BE2C (cell line): ENCODE data around the gene RNF17.

Source experiments
- DNase-seq: peaks from one replicate; pipeline ENCODE4 v3.0.0-alpha.2; 2020
- H3K27me3 ChIP-seq: fragments of 250-450 bp; sonication (Bioruptor Pico); 2 replicates; pipeline ENCODE4 v1.5.1; 2020; ENCODE audit warnings: mild to moderate bottlenecking
- H3K36me3 ChIP-seq: fragments of 250-450 bp; sonication (Bioruptor Pico); 2 replicates; pipeline ENCODE4 v1.5.1; 2020; ENCODE audit warnings: mild to moderate bottlenecking
- H3K4me1 ChIP-seq: fragments of 250-450 bp; sonication (Bioruptor Pico); 2 replicates; pipeline ENCODE4 v1.5.1; 2020
- H3K4me3 ChIP-seq: 2 replicates; pipeline ENCODE4 v1.5.1; 2011; ENCODE audit warnings: low read depth, low read length
- H3K9me3 ChIP-seq: fragments of 250-450 bp; sonication (Bioruptor Pico); 2 replicates; pipeline ENCODE4 v1.5.1; 2020
- TF ChIP-seq, protein P1 (sequence below): IDR thresholded peaks from 2 replicates; pipeline ENCODE4 v1.5.1; 2012; ENCODE audit warnings: mild to moderate bottlenecking, low read depth, low read length

The RNF17 gene

GRCh38 chr13:24860770-24861169 is 96.8 kb downstream of the RNF17 start:
- no peak overlapping the region for H3K4me3 ChIP-seq
- TF ChIP-seq, protein P1, sequence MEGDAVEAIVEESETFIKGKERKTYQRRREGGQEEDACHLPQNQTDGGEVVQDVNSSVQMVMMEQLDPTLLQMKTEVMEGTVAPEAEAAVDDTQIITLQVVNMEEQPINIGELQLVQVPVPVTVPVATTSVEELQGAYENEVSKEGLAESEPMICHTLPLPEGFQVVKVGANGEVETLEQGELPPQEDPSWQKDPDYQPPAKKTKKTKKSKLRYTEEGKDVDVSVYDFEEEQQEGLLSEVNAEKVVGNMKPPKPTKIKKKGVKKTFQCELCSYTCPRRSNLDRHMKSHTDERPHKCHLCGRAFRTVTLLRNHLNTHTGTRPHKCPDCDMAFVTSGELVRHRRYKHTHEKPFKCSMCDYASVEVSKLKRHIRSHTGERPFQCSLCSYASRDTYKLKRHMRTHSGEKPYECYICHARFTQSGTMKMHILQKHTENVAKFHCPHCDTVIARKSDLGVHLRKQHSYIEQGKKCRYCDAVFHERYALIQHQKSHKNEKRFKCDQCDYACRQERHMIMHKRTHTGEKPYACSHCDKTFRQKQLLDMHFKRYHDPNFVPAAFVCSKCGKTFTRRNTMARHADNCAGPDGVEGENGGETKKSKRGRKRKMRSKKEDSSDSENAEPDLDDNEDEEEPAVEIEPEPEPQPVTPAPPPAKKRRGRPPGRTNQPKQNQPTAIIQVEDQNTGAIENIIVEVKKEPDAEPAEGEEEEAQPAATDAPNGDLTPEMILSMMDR: no peak
- H3K9me3 ChIP-seq: no peaks in the 10 kb centered on the region
- peaks cover 14% of the 10 kb centered on the region for H3K27me3 ChIP-seq
- no peaks in the 10 kb centered on the region for H3K4me1 ChIP-seq
- H3K36me3 ChIP-seq: no peaks in the 10 kb centered on the region
- DNase-seq: no peak

DNA sequence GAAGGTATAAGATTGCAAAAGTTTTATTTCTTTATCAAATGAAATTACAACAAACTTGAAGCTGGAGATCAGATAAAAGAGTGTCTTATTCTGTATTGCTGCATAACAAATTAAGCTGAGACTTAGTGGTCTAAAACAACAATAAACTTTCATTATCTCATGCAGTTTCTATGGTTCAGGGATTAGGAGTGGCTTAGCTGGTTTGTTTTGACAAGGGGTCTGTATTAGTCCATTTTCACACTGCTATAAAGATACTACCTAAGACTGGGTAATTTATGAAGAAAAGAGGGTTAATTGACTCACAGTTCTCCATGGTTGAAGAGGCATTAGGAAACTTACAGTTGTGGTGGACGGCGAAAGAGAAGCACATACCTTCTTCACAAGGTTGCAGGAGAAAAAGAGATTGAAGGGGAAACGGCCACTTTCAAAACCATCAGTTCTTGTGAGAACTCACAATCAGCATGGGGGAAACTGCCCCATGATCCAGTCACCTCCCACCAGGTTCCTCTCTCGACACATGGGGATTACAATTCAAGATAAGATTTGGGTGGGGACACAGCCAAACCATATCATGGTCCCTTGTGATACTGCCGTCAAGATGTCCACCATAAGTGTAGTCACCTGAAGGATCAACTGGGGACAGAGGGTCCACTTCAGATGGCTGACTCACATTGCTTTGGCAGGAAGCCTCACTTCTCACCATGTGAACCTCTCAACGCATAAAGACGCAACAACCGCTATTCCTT is 97.8 kb downstream of the RNF17 start:
- no peak for DNase-seq
- no peaks in the 10 kb centered on the region for H3K36me3 ChIP-seq
- TF ChIP-seq, protein P1: no peak

DNA sequence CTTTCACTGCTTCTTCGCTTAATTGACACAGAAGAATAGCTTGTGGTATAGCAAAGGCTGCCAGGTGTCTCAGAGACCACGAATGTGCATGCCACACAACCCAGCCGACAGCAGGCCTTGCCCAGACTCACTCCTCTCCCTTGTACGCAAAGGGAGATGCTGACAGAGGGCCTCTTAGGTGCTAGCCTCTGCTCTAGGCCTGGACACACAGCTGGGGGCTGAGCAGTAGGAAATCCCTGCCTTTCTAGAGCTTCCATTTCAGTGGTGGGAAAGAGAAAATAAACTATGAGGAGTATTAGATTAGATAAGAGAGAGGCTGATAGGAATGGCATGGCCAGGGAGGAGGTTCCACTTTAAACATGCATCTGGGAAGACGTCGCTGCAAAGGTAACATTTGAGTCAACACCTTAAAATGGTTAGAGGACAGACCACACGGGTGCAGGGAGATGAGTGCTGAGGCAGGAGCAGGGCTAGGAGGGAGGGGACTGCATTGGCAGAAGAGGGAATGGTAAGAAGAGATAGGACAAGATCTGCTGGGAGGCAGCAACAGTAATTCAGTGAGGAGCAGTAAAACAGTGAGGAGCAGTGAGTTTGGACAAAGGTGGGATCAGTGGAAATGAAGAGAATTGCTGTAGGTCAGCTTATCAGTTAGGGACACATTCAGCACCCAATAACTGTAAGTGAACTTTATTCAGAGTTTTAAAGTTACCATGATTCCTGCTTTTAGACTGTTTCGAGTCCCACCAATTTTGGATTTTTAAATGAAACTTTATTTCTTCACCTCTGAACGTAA is 100.0 kb downstream of the RNF17 start:
- Histone ChIP-seq H3K9me3 (no peaks in the 10 kb centered on the region), H3K36me3 (no peaks in the 10 kb centered on the region), H3K4me1 (no peaks in the 10 kb centered on the region), H3K27me3 (peaks cover 7% of the 10 kb centered on the region), H3K4me3 (no peak overlapping the region)
- DNase-seq: no peak
- TF ChIP-seq, protein P1: no peak

More for the DNA sequence above, 97.8 kb downstream of the RNF17 start:
- no peaks in the 10 kb centered on the region for H3K4me1 ChIP-seq
- H3K4me3 ChIP-seq: no peak overlapping the region
- no peaks in the 10 kb centered on the region for H3K9me3 ChIP-seq
- peaks cover 13% of the 10 kb centered on the region for H3K27me3 ChIP-seq

GRCh38 chr13:24864579-24864978 is 100.6 kb downstream of the RNF17 start:
- no peaks in the 10 kb centered on the region for H3K4me1 ChIP-seq
- H3K27me3 ChIP-seq: peaks cover 6% of the 10 kb centered on the region
- no peaks in the 10 kb centered on the region for H3K36me3 ChIP-seq
- DNase-seq: no peak
- TF ChIP-seq, protein P1: no peak
- no peaks in the 10 kb centered on the region for H3K9me3 ChIP-seq
- no peak overlapping the region for H3K4me3 ChIP-seq

DNA sequence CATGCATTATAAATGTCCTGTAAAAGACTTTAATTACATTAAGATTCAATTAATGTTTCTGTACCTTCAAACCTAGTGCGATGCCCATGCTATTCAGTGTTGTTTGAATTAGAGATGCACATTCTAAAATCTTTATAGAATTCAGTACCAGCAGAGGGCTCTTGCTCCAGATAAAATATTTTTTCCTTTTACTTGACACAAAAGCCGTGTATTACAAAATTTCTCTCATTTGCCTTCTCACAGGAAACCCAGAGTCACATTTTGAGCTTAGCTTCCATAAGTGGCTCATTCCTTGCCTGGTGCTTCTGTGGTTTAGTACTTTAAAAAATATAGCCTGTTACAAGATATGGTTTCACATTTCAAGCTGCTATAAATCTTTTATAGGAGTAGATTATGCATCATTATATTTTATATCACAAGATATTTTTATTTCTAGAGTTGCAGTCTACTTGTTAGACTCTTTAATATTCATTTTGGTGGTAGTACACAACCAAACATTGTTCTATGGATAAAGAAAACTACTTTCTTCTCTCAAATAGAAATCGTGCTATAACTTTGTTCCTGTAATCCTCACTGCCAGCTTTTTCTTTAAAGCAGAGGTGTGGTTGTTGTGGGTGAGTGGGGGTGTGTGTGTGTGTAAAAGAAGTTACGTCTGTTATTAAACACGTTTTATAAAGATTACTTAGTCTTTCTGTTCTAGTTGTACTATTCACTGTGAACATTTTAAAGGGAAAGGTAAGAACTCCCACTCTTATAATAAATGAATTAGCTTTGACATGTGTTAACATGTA is 101.4 kb downstream of the RNF17 start:
- Histone ChIP-seq H3K9me3 (no peaks in the 10 kb centered on the region), H3K36me3 (no peaks in the 10 kb centered on the region), H3K4me3 (no peak overlapping the region), H3K27me3 (peaks cover 6% of the 10 kb centered on the region; the same call in 1 of the 2 replicates), H3K4me1 (no peaks in the 10 kb centered on the region)
- no peak for DNase-seq
- TF ChIP-seq, protein P1: no peak
